Mucosa of gallbladder (tissue), 1 donor: Measurements from ENCODE around the gene KRTAP10-7. TPM values are rescaled to one million over a fixed set of nuclear protein-coding genes. Genes with fewer than 3 reads are reported as not detected.
"Not testable (repeated sequence)": the region's sequence is repeated elsewhere in the genome, so short reads cannot be mapped to it uniquely, and the experiment has no call there.

Experiments
- DNase-seq: peaks from one replicate; pipeline ENCODE4 v3.0.0-alpha.2; 2020; ENCODE audit warnings: low spot score
- total RNA-seq: library from RNA; stranded (reverse); gene quantifications from one replicate; pipeline ENCODE4 v1.2.1, GENCODE V29; 2021
- donor health status: DM: no; HTN: no; CAD: no.

Gene KRTAP10-7
- total RNA-seq, 1 donor from 2014 or later: not detected

DNA sequence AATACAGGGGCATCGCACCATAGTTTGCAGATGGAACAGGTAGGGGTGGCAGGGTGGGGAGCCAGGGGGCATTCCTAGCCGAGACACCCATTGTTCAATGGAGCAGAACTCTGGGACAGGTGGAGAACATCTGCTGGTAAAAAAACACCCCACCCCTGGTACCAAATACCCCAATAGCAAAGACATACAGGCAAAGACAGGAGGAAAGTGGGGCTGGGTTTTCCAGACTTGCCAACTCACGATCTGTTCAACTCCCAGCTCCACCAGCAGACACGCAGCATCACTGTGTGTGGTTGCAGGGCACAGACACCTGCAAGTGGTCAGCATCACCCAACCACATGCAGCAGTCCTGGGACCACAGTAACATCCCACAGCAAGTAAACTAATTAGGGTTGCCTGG, 11.2 kb downstream of the KRTAP10-7 start:
- no peak for DNase-seq

DNA sequence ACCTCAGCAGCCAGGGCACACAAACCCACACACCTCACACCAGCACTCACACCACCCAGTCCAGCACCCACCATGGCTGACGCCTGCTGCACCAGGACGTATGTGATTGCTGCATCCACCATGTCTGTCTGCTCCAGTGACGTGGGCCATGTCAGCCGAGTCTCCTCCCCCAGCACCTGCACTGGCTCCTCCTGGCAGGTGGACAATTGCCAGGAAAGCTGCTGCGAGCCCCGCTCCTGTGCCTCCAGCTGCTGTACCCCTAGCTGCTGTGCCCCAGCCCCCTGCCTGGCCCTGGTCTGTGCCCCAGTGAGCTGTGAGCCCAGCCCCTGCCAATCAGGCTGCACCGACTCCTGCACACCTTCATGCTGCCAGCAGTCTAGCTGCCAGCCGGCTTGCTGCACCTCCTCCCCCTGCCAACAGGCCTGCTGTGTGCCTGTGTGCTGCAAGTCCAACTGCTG, 11.7 kb downstream of the KRTAP10-7 start, which contains the start of gene KRTAP10-8:
Gene KRTAP10-8 (plus strand): TSS at position 51 of the 458 bp plus-strand sequence. CDS start 22 bp downstream, at position 73.
- DNase-seq: no peak

DNA sequence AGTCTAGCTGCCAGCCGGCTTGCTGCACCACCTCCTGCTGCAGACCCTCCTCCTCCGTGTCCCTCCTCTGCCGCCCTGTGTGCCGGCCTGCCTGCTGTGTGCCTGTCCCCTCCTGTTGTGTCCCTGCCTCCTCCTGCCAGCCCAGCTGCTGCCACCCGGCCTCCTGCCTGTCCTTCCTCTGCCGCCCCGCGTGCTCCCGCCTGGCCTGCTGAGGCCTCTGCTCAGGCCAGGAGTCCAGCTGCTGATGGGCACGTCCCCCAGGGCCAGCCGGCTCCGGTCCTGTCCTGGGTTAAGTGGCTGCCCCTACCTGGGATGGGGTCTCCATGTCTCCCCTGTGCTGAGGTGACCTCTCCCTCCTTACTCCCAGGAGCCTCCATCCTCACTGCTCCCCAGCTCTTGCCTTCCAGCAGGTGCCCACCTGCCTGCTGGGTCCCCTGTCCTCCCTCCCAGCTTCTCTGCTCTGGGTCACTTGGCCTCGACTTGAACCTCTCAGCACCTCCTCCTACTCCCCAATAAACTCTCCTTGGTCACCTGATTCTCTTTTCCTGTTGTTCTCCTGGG, 12.4 kb downstream of the KRTAP10-7 start:
- no peak for DNase-seq

DNA sequence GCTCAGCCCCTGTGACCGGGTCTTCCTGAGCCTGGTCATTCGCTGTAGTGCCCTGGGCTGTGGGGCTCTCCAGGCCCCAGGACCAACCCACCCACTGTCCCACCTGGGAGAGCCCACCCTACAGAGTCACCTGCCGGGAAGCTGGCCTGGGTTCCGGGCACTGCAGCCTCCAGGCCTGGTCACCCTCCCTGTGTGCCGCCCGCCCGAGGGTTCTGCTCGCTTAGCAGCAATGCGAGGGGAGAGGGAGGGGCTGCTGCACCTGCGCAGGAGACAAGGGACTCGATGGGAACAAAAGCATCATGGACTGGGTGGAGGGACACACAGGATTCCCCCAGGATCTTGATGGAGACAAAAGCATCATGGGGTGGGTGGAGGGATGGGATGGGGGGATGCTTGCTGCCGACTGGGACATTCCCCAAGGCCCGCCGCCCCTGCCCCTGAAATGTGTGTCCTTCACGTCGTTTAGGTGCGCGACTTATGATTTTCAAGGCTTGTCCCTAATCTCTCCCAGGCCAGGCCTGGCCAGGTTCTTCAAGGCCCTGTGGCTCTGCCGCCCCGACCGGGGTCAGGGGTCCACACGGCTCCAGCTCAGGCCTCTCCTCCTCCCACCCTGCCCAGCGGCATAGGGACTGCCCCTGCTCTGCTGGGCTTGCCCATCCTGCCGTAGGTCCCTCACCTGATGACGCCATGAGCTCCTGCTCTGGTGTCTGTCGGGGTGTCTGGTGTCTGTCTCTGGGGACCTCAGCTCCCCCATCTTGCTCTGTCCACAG, 13.2 kb downstream of the KRTAP10-7 start:
- DNase-seq: no peak

DNA sequence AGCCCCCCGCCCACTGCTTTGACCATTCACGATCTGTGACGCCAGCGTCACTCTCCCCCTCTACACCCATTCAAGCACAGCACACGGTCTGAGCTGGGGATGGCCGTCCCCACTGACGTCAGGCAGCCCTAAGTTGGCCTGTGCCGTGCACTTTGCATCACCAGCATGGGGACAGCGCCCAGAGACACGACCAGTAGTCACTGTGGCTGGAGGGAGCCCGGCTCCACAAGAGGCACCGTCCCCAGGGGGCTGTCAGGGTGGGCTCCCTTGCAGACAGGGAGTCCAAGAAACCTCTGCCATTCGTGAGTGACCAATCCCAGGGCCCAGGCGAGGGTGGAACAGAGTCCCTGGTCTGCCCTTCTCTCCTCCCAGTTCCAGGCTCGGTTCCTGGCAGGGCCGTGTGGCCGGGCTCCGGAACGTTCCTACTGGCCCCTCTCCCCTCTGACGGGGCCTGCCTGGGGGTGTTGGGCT, 13.8 kb downstream of the KRTAP10-7 start:
- DNase-seq: no peak

DNA sequence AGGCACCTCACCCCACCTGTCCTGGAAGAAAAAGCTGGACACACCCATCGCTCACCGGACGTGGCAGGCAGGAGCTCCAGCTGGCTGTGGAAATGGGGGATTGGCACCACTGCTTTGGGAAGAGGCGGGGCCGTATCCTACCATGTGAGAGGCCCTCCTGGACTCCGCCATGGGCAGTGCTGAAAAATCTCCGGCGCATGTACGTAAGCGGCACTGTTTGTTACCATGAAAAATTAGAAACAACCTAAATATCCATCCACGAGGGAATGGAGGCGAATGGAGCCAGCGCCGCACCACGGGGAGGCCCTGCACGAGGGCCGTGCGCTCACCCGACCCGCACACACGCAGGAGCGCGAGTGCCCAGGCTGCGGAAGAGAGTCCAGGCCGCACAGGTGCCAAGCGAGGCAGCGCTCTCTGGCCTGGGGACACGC, 14.6 kb downstream of the KRTAP10-7 start:
- no peak for DNase-seq

DNA sequence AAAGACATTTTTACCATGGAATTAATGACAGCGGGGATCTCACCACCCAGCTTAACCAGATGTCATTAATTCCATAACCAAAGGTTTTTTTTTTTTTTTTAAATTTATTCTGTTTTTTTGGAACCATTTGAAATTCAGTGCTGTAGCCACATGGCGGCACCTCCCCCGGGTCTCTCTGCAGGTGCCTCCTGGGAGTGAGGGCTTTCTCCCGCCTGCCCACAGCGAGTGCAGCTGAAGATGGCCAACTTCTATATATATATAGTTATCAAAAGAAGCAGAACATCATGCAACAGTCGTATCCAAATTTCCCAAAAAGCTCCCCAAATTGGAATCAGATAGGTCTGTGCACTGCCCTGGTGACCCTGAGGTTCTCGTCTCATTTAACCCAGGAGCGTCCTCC, 15.1 kb downstream of the KRTAP10-7 start:
- DNase-seq: no peak

DNA sequence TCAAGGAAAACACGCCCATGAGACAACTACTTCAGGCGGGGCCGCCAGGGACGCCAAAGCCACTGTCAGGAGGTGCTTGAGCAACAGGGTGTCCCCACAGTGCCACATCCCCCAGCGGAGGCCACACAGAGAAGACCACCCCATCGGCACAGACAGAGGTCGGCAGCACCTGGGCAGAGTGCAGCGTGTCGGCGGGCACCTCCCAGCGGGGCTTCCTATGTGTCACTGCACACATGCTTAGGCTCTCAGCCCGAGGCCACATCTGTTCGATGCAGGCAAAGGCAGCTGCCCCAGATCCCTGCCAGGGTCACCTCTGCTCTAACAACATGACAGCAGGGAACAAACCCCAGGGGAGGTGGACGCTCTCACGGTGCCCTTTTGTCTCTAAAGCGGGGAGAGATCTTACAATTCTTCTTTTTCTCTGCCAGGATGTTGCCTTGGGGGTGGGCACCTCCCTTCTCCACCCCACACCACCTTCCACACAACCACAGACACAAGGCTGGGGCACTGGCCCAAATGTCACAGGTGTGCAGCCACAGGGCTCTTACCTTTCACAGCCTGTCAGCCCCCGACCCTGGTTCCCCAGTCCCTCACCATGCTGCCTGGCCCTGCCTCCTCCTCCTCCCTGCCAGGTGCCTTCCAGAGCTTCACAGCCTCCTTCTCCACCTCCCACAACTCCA, 15.7 kb downstream of the KRTAP10-7 start:
- DNase-seq: no peak

DNA sequence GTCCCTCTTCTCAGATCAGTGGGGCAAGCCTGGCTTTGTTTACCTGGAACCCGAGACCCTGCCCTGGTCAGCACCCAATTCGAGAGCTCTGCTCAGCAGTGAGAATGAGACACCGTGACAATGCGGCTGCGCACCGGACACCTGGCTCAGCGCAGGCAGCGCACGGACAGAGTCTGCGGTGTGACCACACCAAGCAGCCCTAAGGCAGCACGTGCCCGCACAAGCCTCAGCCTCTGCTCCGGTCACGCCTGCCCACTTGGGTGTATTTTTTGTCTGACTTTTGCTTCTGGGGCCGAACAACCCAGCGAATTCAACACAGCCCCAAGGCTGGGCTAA, 16.2 kb downstream of the KRTAP10-7 start:
- no peak for DNase-seq

DNA sequence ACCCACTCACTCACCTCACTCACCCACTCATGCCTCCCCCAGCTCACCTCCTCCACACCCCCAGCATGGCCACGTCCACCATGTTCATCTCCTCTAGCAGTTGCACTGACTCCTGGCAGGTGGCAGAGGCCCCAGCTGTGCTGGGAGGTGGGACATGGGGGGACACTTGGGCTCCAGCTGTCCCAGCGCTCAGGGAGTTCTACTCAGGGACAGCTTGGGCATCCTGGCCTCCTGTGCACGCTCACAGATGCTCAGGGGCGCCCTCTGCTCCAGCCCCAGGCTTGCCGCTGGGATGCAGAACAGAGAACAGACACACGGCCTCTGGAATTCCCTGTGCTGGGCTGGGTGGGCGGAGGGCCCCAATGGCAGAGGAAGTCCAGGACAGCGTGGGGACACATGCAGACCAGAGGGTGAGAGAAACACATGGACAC, 16.7 kb downstream of the KRTAP10-7 start:
- DNase-seq: no peak

DNA sequence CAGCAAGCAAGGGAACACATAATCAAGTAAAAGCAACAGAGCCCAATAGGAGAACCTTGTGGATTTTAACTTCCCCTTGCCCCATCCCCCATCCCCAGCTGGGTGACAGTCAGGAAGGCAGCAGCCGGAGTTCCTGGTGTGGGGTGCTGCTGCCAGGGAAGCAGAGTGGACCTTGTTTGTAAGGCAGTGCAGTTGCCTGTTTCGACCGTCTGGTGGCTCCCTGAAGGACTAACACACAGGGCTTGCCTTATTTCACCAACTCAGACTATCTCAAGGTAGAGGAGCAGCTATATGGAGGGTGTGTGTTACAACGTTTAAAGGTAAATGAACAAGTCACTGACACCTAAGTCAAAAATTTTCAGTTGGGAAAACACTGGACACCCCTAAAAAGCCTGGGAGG, 18.1 kb downstream of the KRTAP10-7 start:
- peak; percentile 39 for DNase-seq

DNA sequence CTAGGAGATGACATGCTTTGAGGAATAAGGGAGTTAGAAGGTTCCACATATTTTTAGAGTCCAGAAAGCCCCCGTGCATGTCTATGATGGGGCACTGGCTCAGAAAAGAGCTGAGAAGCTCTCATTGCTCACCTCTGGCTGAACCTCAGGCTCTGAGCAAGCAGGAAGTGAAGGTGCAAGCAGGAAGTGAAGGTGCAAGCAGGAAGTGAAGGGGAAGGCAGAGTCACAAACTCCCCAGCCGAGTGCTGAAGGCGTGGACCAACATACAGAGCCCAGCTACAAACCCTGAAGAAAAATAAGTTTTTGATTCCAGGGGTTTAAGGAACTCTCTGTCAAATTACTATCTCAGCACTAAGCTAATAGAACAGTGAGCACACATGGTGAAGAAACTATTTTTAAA, 18.5 kb downstream of the KRTAP10-7 start:
- peak; percentile 16 for DNase-seq

DNA sequence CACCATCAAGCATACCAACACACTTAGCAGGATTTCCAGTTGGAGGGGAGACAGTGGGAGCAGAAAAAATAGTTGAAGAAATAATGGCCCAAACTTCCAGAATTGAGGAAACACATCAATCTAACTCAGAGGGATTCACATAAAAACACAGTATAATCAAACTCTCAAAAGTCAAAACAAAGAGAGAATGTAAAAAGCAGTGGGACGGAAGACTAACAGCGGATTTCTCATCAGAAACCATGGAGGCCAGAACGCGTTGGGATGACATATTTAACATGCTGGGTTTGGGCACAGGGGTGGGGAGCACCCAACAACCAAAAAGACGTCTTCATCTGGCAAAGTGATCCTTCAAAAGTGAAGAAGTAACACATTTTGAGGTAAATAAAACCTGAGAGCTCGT, 19.5 kb downstream of the KRTAP10-7 start:
- no peak for DNase-seq

DNA sequence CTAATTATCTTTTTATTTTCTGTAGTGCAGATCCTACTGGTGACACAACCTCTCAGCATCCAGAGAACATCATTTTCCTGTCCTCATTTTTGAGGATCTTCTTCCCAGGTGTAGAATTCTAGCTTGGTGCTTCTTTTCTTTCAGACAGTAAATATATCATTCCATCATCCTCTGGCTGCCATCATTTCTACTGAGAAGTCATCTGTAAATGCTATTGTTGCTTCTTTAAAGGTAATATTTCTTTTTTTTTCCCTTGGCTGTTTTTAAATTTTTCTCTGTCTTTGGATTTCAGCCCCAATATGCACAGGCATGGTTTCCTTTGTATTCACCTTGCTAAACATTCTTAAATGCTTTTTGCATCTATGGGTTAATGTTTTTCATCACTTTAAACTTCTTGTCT, 23.2 kb downstream of the KRTAP10-7 start:
- no peak for DNase-seq

DNA sequence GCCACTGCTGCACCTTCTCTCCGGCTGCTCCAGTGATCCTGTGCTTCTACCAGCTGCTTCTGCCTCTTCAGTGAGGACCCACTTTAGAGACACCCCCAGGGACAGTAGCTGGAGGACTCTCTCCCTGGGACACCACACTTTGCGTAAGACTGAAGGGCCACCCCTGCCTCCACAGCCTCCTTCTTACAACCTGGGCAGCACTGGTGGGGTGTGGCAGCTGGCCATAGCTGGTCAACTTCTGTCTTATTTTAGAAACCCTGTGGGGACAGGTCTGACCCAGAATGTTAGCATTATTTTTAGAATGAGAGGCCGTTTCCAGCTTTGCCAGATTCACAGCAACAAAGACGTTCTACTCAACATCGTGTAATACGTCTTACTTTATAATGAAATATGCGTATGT, 25.4 kb downstream of the KRTAP10-7 start:
- no peak for DNase-seq

DNA sequence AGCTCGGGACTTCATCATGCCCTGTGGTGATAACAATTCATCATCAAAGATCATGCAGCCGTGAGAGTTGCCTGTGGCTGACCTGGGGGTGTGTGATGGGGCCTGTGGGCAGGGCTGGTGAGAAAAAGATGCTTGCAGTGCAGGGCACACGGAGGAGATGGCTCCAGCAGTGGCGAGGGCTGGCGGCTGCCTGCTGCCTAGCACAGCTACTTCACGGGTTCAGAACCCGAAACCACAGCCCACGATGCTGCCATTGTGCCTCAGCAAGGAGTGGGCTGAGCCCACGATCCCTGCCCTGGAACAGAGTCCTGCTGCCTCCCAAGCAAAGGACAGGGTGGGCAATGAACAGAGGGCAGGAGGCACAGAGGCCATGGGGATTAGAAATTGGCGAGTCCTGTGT, 25.9 kb downstream of the KRTAP10-7 start:
- DNase-seq: no peak

DNA sequence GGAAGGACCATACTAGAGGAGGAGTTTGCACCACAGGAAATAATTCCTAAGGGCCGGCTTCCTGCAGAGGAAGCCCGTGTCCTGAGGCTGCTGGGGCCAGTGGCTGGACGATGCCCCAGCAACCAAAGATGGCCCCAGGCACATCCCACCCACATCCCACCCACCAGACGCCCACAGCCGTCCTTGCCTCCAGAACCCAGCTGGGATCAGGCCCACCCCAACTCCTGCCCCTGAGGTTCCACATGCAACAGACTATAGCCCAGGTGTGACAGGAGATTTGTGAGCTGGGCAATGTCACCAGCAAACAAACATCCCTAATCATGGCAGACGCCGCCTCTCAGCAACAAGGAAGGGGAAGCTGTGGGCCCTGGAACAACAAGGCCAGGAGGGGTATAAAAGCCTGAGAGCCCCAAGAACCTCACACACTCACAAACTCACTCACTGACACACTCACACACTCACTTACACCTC, 26.3 kb downstream of the KRTAP10-7 start, which contains the start of gene KRTAP10-9:
Gene KRTAP10-9 (plus strand): TSS at position 421 of the 471 bp plus-strand sequence. CDS start 79 bp downstream, outside the sequence.
- no peak for DNase-seq

DNA sequence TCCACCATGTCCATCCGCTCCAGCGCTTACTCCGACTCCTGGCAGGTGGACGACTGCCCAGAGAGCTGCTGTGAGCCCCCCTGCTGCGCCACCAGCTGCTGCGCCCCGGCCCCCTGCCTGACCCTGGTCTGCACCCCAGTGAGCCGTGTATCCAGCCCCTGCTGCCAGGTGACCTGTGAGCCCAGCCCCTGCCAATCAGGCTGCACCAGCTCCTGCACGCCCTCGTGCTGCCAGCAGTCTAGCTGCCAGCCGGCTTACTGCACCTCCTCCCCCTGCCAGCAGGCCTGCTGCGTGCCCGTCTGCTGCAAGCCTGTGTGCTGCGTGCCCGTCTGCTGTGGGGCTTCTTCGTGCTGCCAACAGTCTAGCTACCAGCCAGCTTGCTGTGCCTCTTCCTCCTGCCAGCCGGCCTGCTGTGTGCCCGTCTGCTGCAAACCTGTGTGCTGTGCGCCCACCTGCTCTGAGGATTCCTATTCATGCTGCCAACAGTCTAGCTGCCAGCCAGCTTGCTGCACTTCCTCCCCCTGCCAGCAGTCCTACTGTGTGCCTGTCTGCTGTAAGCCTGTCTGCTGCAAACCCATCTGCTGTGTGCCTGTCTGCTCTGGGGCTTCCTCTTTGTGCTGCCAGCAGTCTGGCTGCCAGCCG, 26.9 kb downstream of the KRTAP10-7 start:
- DNase-seq: not testable (repeated sequence)

DNA sequence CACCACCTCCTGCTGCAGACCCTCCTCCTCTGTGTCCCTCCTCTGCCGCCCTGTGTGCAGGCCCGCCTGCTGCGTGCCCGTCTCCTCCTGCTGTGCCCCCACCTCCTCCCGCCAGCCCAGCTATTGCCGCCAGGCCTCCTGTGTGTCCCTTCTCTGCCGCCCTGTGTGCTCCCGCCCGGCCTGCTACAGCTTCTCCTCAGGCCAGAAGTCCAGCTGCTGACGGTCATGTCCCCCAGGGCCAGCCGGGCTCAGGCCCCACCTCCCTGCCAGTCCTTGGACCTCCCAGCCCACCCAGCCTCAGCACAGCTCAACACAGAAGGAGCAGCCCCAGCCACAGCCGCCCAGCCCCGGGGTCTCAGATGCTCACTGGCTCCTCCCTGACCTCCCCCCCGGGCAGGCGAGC, 27.4 kb downstream of the KRTAP10-7 start:
- DNase-seq: not testable (repeated sequence)

DNA sequence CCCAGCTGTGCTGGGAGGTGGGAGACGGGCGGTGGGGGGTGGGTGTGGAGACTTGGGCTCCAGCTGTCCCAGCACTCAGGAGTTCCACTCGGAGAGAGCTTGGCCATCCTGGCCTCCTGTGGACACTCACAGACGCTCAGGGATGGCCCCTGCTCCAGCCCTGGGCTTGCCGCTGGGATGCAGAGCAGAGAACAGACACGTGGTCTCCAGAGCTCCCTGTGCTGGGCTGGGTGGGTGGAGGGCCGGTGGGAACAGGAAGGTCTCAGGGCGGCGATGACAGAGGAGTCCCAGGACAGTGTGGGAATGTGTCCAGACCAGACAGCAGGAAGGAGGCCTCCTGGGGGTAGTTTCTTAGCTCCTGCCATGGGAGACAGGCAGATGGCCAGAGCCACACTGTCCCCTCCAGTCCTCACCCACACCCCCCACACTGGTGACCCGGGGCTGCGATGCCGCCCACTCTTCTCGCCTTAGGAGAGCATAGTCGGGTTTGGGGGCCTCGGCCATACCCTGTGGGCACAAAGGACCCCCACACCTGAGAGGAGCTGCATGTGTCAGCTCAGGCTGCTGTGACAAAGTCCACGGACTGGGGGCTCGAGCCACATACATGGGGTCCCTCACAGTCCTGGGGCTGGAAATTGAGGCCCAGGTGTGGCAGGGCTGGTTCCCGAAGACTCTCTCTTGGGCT, 28.5 kb downstream of the KRTAP10-7 start:
- DNase-seq: no peak

DNA sequence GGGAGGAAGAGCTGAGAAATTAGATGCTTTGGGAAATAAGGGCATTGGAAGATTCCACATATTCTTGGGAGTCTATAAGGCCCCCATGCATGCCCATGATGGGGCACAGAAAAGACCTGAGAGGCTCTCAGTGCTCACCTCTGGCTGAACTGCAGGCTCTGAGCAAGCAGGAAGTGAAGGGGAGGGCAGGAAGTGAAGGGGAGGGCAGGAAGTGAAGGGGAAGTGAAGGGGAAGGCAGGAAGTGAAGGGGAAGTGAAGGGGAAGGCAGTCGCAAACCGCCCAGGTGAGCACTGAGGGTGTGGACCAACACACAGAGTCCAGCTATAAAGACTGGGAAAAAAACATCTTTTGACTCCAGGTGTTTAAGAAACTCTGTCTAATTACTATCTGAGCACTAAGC, 30.0 kb downstream of the KRTAP10-7 start:
- DNase-seq: no peak
